Osteoblast (primary cell): ENCODE measurements around the gene NOC4L. TPM values are rescaled to one million over a fixed set of nuclear protein-coding genes. Genes with fewer than 3 reads are reported as not detected.
A peak's percentile ranks its signal among the peaks of the same experiment; 100 is the strongest.

Experiments used
- DNase-seq: peaks from one replicate; pipeline ENCODE4 v3.0.0; 2011; ENCODE audit warnings: low spot score, mixed read lengths; ENCODE audit not compliant: insufficient read length; ENCODE audit errors: missing footprints
- H2AFZ ChIP-seq: 2 replicates; pipeline ENCODE4 v1.6.0; 2011; ENCODE audit warnings: mild to moderate bottlenecking, low read length
- H3K27ac ChIP-seq: 2 replicates; pipeline ENCODE4 v1.5.1; 2011; ENCODE audit warnings: mild to moderate bottlenecking, low read depth, low read length, moderate library complexity
- H3K27me3 ChIP-seq: 2 replicates; pipeline ENCODE4 v1.6.0; 2012; ENCODE audit warnings: mild to moderate bottlenecking, control low read depth, inconsistent platforms, low read length, moderate library complexity; ENCODE audit not compliant: insufficient read depth
- H3K36me3 ChIP-seq: 2 replicates; pipeline ENCODE4 v1.5.1; 2011; ENCODE audit warnings: mild to moderate bottlenecking, low read length, control low read depth, moderate library complexity; ENCODE audit not compliant: insufficient read depth
- H3K4me1 ChIP-seq: 2 replicates; pipeline ENCODE4 v1.5.1; 2011; ENCODE audit warnings: mild to moderate bottlenecking, low read length, control low read depth, moderate library complexity; ENCODE audit not compliant: insufficient read depth
- H3K4me2 ChIP-seq: 2 replicates; pipeline ENCODE4 v1.6.0; 2011; ENCODE audit warnings: mild to moderate bottlenecking, low read length; ENCODE audit not compliant: insufficient read depth
- H3K4me3 ChIP-seq: fragments of 200-600 bp; sonication (generic); 3 replicates; pipeline ENCODE4 v1.5.1; 2012; ENCODE audit warnings: mild to moderate bottlenecking, low read length, inconsistent platforms; ENCODE audit not compliant: insufficient read depth
- H3K79me2 ChIP-seq: 2 replicates; pipeline ENCODE4 v1.6.0; 2012; ENCODE audit warnings: mild to moderate bottlenecking, low read length, control low read depth, inconsistent platforms; ENCODE audit not compliant: insufficient read depth
- H3K9me3 ChIP-seq: 2 replicates; pipeline ENCODE4 v1.5.1; 2011; ENCODE audit warnings: low read depth, low read length, control low read depth
- H4K20me1 ChIP-seq: 2 replicates; pipeline ENCODE4 v1.6.0; 2012; ENCODE audit warnings: mild to moderate bottlenecking, low read length, control low read depth; ENCODE audit not compliant: insufficient read depth
- total RNA-seq: library from RNA; depleted of rRNA; stranded (reverse); fragments of >200 nt; gene quantifications from 2 replicates; pipeline ENCODE4 v1.2.3, GENCODE V29; 2012
- TF ChIP-seq, protein P1 (sequence below): IDR thresholded peaks from 2 replicates; pipeline ENCODE4 v1.5.1; 2011; ENCODE audit warnings: mild to moderate bottlenecking, low read depth, low read length, moderate library complexity; ENCODE audit errors: extremely low read depth

The NOC4L gene
- total RNA-seq, 1 donor: 11.2 TPM

DNA sequence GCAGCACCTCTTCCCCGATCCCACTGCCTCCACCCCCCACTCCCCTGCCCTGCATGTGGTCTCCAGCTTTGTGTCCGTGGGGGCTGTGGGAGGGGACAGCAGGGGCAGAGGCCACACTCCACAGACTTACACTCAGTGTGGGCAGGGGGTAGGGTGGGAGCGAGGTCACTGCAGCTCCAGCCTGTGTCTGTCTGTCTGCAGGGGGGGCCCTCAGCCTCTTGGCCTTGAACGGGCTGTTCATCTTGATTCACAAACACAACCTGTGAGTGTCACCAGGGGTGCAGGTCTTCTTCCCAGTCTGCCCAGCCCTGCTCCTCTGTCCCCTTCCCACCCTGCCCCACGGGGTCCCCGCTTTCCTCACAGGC lies 6.5 kb downstream of the NOC4L start:
- TF ChIP-seq, protein P1, sequence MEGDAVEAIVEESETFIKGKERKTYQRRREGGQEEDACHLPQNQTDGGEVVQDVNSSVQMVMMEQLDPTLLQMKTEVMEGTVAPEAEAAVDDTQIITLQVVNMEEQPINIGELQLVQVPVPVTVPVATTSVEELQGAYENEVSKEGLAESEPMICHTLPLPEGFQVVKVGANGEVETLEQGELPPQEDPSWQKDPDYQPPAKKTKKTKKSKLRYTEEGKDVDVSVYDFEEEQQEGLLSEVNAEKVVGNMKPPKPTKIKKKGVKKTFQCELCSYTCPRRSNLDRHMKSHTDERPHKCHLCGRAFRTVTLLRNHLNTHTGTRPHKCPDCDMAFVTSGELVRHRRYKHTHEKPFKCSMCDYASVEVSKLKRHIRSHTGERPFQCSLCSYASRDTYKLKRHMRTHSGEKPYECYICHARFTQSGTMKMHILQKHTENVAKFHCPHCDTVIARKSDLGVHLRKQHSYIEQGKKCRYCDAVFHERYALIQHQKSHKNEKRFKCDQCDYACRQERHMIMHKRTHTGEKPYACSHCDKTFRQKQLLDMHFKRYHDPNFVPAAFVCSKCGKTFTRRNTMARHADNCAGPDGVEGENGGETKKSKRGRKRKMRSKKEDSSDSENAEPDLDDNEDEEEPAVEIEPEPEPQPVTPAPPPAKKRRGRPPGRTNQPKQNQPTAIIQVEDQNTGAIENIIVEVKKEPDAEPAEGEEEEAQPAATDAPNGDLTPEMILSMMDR: no peak
- H3K4me3 ChIP-seq: no peak overlapping the region
- H3K36me3 ChIP-seq: no peaks in the 10 kb centered on the region
- H4K20me1 ChIP-seq: peaks cover 17% of the 10 kb centered on the region
- peaks cover 17% of the 10 kb centered on the region for H3K79me2 ChIP-seq
- H3K4me2 ChIP-seq: no peak overlapping the region
- H2AFZ ChIP-seq: no peak overlapping the region
- H3K9me3 ChIP-seq: no peaks in the 10 kb centered on the region
- no peak overlapping the region for H3K27ac ChIP-seq
- DNase-seq: peak; percentile 69
- no peaks in the 10 kb centered on the region for H3K27me3 ChIP-seq
- H3K4me1 ChIP-seq: no peaks in the 10 kb centered on the region

DNA sequence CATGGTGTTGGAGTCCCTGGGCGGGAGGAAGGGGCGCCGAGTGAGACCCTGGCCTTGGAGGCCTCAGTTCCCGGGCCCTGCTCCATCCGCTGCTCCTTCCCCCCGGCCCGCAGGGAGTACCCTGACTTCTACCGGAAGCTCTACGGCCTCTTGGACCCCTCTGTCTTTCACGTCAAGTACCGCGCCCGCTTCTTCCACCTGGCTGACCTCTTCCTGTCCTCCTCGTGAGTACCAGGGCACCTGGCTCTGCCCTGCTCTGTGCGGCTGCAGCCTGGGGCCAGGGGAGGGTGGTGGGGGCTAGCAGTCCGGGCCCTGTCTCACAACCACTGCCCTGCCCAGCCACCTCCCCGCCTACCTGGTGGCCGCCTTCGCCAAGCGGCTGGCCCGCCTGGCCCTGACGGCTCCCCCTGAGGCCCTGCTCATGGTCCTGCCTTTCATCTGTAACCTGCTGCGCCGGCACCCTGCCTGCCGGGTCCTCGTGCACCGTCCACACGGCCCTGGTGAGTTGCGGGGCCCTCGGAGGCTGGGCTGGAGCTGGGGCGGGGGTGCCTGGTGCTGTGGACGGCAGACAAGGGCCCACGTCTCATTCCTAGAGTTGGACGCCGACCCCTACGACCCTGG lies 7.0 kb downstream of the NOC4L start:
- H3K79me2 ChIP-seq: peaks cover 12% of the 10 kb centered on the region
- H3K9me3 ChIP-seq: no peaks in the 10 kb centered on the region
- peak; percentile 73 for DNase-seq
- no peaks in the 10 kb centered on the region for H3K27me3 ChIP-seq
- no peak overlapping the region for H3K4me2 ChIP-seq
- no peaks in the 10 kb centered on the region for H3K4me1 ChIP-seq
- TF ChIP-seq, protein P1: no peak
- no peak overlapping the region for H2AFZ ChIP-seq
- H3K27ac ChIP-seq: no peak overlapping the region
- no peak overlapping the region for H3K4me3 ChIP-seq
- peaks cover 3% of the 10 kb centered on the region for H3K36me3 ChIP-seq
- H4K20me1 ChIP-seq: peaks cover 16% of the 10 kb centered on the region

DNA sequence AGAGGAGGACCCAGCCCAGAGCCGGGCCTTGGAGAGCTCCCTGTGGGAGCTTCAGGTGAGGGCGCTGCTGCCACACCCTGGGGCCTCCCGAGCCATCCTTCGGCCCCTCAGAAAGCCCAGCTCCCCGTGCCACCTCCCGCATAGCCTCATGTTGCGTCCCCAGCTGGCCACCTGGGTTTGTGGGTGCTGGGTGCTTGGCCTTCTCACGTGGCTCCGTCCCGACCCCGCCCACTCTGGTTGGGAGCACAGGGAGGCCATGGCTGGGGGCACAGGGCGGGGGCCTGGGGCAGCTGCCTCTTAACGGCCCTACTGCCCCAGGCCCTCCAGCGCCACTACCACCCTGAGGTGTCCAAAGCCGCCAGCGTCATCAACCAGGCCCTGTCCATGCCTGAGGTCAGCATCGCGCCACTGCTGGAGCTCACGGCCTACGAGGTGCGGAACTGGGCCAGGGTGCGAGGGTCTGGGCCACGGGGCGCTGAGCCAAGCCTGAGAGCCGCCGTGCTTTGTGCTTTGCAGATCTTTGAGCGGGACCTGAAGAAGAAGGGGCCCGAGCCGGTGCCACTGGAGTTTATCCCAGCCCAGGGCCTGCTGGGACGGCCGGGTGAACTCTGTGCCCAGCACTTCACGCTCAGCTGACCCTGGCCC lies 7.6 kb downstream of the NOC4L start:
- H2AFZ ChIP-seq: no peak overlapping the region

DNA sequence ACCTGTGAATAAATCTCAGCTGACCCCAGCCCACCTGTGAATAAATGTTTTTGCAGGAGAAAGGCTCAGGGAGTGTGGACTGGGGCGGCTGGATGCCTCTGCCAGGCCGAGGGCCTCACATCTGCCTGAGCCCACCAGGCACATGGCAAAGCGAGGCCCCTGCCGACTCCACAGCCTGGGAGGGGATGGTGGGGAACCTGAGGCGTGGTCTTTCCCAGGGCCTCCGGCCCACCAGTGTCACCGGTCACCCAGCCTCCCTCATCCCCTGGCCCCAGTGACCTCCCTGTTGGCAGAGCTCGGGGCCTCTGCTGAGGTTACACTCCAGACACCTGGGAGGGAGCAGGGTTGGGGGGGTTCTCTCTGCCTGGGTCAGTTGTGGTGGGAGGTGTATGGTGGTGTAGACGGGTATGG lies 8.2 kb downstream of the NOC4L start:
- H3K79me2 ChIP-seq: peaks cover 4% of the 10 kb centered on the region
- no peaks in the 10 kb centered on the region for H3K4me1 ChIP-seq
- H2AFZ ChIP-seq: no peak overlapping the region
- no peak overlapping the region for H3K4me3 ChIP-seq
- H3K9me3 ChIP-seq: no peaks in the 10 kb centered on the region
- DNase-seq: peak; percentile 81
- no peak overlapping the region for H3K4me2 ChIP-seq
- peaks cover 8% of the 10 kb centered on the region for H3K36me3 ChIP-seq
- no peaks in the 10 kb centered on the region for H3K27me3 ChIP-seq
- H3K27ac ChIP-seq: no peak overlapping the region
- peaks cover 11% of the 10 kb centered on the region for H4K20me1 ChIP-seq
- TF ChIP-seq, protein P1: no peak

More for the DNA sequence above, 7.6 kb downstream of the NOC4L start:
- H3K27ac ChIP-seq: no peak overlapping the region
- H3K4me1 ChIP-seq: no peaks in the 10 kb centered on the region
- no peaks in the 10 kb centered on the region for H3K9me3 ChIP-seq
- H3K4me2 ChIP-seq: no peak overlapping the region
- H3K79me2 ChIP-seq: peaks cover 6% of the 10 kb centered on the region
- peak; percentile 64 for DNase-seq
- H3K27me3 ChIP-seq: no peaks in the 10 kb centered on the region
- H3K36me3 ChIP-seq: peaks cover 3% of the 10 kb centered on the region
- no peak overlapping the region for H3K4me3 ChIP-seq
- TF ChIP-seq, protein P1: no peak
- peaks cover 11% of the 10 kb centered on the region for H4K20me1 ChIP-seq
